HepG2 (cell line): ENCODE results near the gene COL27A1. TPM values are rescaled to one million over a fixed set of nuclear protein-coding genes. Genes with fewer than 3 reads are reported as not detected.

ENCODE experiments used
- HDAC1 ChIP-seq: sonication (generic); formaldehyde crosslinking; IDR thresholded peaks from 2 replicates; pipeline ENCODE4 v1.5.1; 2020; ENCODE audit warnings: mild to moderate bottlenecking, missing genetic modification reagents
- HNRNPLL ChIP-seq: fragments of 200-400 bp; formaldehyde crosslinking; IDR thresholded peaks from 2 replicates; pipeline ENCODE4 v1.6.1; 2017; ENCODE audit warnings: mild to moderate bottlenecking, low read depth, low read length; ENCODE audit not compliant: poor library complexity, severe bottlenecking
- JDP2 ChIP-seq: sonication (generic); formaldehyde crosslinking; IDR thresholded peaks from 2 replicates; pipeline ENCODE4 v1.8.1; 2022; ENCODE audit warnings: missing genetic modification reagents, borderline replicate concordance
- MYPOP ChIP-seq: sonication (generic); formaldehyde crosslinking; IDR thresholded peaks from 2 replicates; pipeline ENCODE4 v1.8.1; 2023; ENCODE audit warnings: mild to moderate bottlenecking, moderate library complexity, missing genetic modification reagents
- NFKBIZ ChIP-seq: IDR thresholded peaks from 2 replicates; pipeline ENCODE4 v1.6.1; 2018; ENCODE audit warnings: missing genetic modification reagents, missing compliant biosample characterization
- NFRKB ChIP-seq: fragments of 450-650 bp; IDR thresholded peaks from 2 replicates; pipeline ENCODE4 v1.6.1; 2017
- RFXANK ChIP-seq: IDR thresholded peaks from 2 replicates; pipeline ENCODE4 v1.6.1; 2016
- SOX13 ChIP-seq, 3 experiments: fragments of 450-650 bp in 1 of 3; sonication (generic) in 1 of 3; formaldehyde crosslinking in 1 of 3; IDR thresholded peaks in 2 of 3; conservative IDR thresholded peaks in 1 of 3; 2 replicates each; pipeline versions ENCODE4 v1.5.0 to v1.6.1; 2016 to 2020; ENCODE audit warnings: antibody characterized with exemption in 1 of 3, mild to moderate bottlenecking in 1 of 3, missing compliant biosample characterization in 1 of 3, missing genetic modification reagents in 1 of 3, moderate library complexity in 1 of 3
- TBX3 ChIP-seq: fragments of 450-650 bp; IDR thresholded peaks from 2 replicates; pipeline ENCODE4 v1.6.1; 2017; ENCODE audit warnings: antibody characterized with exemption, mild to moderate bottlenecking, inconsistent platforms, borderline replicate concordance
- U2AF1 ChIP-seq: fragments of 200-400 bp; formaldehyde crosslinking; optimal IDR thresholded peaks from 2 replicates; pipeline ENCODE3; 2017; ENCODE audit warnings: mild to moderate bottlenecking, low read depth, low read length
- YEATS2 ChIP-seq: sonication (generic); formaldehyde crosslinking; IDR thresholded peaks from 2 replicates; pipeline ENCODE4 v1.4.0; 2020; ENCODE audit warnings: missing genetic modification reagents, borderline replicate concordance
- ZNF367 ChIP-seq: sonication (generic); formaldehyde crosslinking; IDR thresholded peaks from 2 replicates; pipeline ENCODE4 v1.4.0; 2020; ENCODE audit warnings: missing genetic modification reagents, borderline replicate concordance
- ZNF614 ChIP-seq: IDR thresholded peaks from 2 replicates; pipeline ENCODE4 v1.6.1; 2018; ENCODE audit warnings: missing biosample characterization, missing genetic modification reagents, inconsistent platforms, borderline replicate concordance
- polyA plus RNA-seq, 8 experiments: library from polyadenylated mRNA; depleted of rRNA in 3 of 8; stranded (reverse) in 7 of 8; unstranded in 1 of 8; fragments of >200 nt; fragmentation: Illumina TruSeq in 4 of 8; extraction: Trizol in 4 of 8; gene quantifications; 2 replicates each; pipeline versions ENCODE4 v1.2.1 to v1.2.3, GENCODE V29; 2011 to 2016; ENCODE audit warnings: low read depth in 4 of 8, missing spikeins in 1 of 8, mixed read lengths in 1 of 8; ENCODE audit not compliant: insufficient read depth in 1 of 8
- total RNA-seq, 5 experiments: library from RNA; depleted of rRNA; stranded (reverse); fragments of >200 nt; fragmentation: Illumina TruSeq; extraction: Trizol; gene quantifications; 2 replicates each; pipeline ENCODE4 v1.2.3, GENCODE V29; 2016; ENCODE audit warnings: low read depth in 1 of 5
- TF ChIP-seq, protein P1 (sequence below): sonication (generic); formaldehyde crosslinking; IDR thresholded peaks from 2 replicates; pipeline ENCODE4 v1.5.0; 2020; ENCODE audit warnings: missing genetic modification reagents
- TF ChIP-seq, protein P2 (sequence below): sonication (generic); formaldehyde crosslinking; IDR thresholded peaks from 2 replicates; pipeline ENCODE4 v1.4.0; 2020; ENCODE audit warnings: missing genetic modification reagents, borderline replicate concordance
- TF ChIP-seq, protein P3 (sequence below): sonication (generic); formaldehyde crosslinking; IDR thresholded peaks from 2 replicates; pipeline ENCODE4 v1.8.1; 2023; ENCODE audit warnings: mild to moderate bottlenecking, missing genetic modification reagents, borderline replicate concordance
- TF ChIP-seq, protein P4 (sequence below): sonication (generic); formaldehyde crosslinking; IDR thresholded peaks from 2 replicates; pipeline ENCODE4 v1.4.0; 2020; ENCODE audit warnings: missing genetic modification reagents, borderline replicate concordance

COL27A1 gene
- total and polyA plus RNA-seq, 2 of the 13 experiments (the other 11 are each of a cell fraction or from before 2014, with no cell fraction given): 71.3 to 89.1 TPM

GRCh38 chr9:114153761-114154599 lies 1.4 kb upstream of the COL27A1 start (continued):
- TF ChIP-seq MYPOP (CRISPR knock-in tag) (peak; percentile 66; the same call in 1 of the 2 replicates), NFRKB (no peak), YEATS2 (CRISPR knock-in tag) (peak; percentile 19; the same call in 1 of the 2 replicates), RFXANK (no peak), JDP2 (CRISPR knock-in tag) (no peak; the same call in 1 of the 2 replicates), SOX13 (IDR thresholded peaks at IDR 0.05) (no peak), SOX13 (CRISPR knock-in tag; conservative IDR thresholded peaks at IDR 0.05 in 1 of 2, IDR thresholded peaks at IDR 0.05 in 1 of 2) (peak in 1 of 2 experiments; percentile 71; a peak in 1 of 4 replicates), TBX3 (no peak), ZNF367 (CRISPR knock-in tag) (peak; percentile 99), U2AF1 (peak; percentile 26), NFKBIZ (CRISPR knock-in tag) (no peak), HDAC1 (peak; percentile 54), HNRNPLL (peak; percentile 75), ZNF614 (peak; percentile 45; the same call in 1 of the 2 replicates)
- TF ChIP-seq, protein P1, sequence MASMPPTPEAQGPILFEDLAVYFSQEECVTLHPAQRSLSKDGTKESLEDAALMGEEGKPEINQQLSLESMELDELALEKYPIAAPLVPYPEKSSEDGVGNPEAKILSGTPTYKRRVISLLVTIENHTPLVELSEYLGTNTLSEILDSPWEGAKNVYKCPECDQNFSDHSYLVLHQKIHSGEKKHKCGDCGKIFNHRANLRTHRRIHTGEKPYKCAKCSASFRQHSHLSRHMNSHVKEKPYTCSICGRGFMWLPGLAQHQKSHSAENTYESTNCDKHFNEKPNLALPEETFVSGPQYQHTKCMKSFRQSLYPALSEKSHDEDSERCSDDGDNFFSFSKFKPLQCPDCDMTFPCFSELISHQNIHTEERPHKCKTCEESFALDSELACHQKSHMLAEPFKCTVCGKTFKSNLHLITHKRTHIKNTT (CRISPR knock-in tag): no peak
- TF ChIP-seq, protein P2, sequence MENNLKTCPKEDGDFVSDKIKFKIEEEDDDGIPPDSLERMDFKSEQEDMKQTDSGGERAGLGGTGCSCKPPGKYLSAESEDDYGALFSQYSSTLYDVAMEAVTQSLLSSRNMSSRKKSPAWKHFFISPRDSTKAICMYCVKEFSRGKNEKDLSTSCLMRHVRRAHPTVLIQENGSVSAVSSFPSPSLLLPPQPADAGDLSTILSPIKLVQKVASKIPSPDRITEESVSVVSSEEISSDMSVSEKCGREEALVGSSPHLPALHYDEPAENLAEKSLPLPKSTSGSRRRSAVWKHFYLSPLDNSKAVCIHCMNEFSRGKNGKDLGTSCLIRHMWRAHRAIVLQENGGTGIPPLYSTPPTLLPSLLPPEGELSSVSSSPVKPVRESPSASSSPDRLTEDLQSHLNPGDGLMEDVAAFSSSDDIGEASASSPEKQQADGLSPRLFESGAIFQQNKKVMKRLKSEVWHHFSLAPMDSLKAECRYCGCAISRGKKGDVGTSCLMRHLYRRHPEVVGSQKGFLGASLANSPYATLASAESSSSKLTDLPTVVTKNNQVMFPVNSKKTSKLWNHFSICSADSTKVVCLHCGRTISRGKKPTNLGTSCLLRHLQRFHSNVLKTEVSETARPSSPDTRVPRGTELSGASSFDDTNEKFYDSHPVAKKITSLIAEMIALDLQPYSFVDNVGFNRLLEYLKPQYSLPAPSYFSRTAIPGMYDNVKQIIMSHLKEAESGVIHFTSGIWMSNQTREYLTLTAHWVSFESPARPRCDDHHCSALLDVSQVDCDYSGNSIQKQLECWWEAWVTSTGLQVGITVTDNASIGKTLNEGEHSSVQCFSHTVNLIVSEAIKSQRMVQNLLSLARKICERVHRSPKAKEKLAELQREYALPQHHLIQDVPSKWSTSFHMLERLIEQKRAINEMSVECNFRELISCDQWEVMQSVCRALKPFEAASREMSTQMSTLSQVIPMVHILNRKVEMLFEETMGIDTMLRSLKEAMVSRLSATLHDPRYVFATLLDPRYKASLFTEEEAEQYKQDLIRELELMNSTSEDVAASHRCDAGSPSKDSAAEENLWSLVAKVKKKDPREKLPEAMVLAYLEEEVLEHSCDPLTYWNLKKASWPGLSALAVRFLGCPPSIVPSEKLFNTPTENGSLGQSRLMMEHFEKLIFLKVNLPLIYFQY (CRISPR knock-in tag): peak; percentile 64; the same call in 1 of the 2 replicates
- TF ChIP-seq, protein P3, sequence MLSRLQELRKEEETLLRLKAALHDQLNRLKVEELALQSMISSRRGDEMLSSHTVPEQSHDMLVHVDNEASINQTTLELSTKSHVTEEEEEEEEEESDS (CRISPR knock-in tag): no peak
- TF ChIP-seq, protein P4, sequence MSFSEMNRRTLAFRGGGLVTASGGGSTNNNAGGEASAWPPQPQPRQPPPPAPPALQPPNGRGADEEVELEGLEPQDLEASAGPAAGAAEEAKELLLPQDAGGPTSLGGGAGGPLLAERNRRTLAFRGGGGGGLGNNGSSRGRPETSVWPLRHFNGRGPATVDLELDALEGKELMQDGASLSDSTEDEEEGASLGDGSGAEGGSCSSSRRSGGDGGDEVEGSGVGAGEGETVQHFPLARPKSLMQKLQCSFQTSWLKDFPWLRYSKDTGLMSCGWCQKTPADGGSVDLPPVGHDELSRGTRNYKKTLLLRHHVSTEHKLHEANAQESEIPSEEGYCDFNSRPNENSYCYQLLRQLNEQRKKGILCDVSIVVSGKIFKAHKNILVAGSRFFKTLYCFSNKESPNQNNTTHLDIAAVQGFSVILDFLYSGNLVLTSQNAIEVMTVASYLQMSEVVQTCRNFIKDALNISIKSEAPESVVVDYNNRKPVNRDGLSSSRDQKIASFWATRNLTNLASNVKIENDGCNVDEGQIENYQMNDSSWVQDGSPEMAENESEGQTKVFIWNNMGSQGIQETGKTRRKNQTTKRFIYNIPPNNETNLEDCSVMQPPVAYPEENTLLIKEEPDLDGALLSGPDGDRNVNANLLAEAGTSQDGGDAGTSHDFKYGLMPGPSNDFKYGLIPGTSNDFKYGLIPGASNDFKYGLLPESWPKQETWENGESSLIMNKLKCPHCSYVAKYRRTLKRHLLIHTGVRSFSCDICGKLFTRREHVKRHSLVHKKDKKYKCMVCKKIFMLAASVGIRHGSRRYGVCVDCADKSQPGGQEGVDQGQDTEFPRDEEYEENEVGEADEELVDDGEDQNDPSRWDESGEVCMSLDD (CRISPR knock-in tag): peak; percentile 73; the same call in 1 of the 2 replicates
